Psoas muscle (tissue), 8 donors: ENCODE data around the gene MME. TPM values are rescaled to one million over a fixed set of nuclear protein-coding genes. Genes with fewer than 3 reads are reported as not detected.

Experiments
- ATAC-seq, 4 donors: fragments of 200-7000 bp; cut with Tn5 transposase; one replicate each; pipeline ENCODE4 v1.9.1; 2020; ENCODE audit warnings: moderate library complexity in 3 of 4, mild to moderate bottlenecking in 2 of 4
- DNase-seq, 2 donors: peaks; one replicate each; pipeline ENCODE4 v3.0.0-alpha.2; 2020
- H3K27ac ChIP-seq: fragments of 200-600 bp; one replicate; pipeline ENCODE4 v1.8.0; 2022
- H3K27me3 ChIP-seq, 3 donors: fragments of 200-600 bp in 1 of 3; one replicate each; pipeline versions ENCODE4 v1.6.1 to v1.8.0; 2013 to 2022; ENCODE audit warnings: low read length in 2 of 3, mild to moderate bottlenecking in 2 of 3, moderate library complexity in 1 of 3; ENCODE audit not compliant: insufficient read depth in 3 of 3
- H3K36me3 ChIP-seq, 2 donors: fragments of 200-600 bp in 1 of 2; one replicate each; pipeline versions ENCODE4 v1.6.1 to v1.8.0; 2013 to 2022; ENCODE audit warnings: low read depth in 1 of 2, mild to moderate bottlenecking in 1 of 2, moderate library complexity in 1 of 2; ENCODE audit not compliant: insufficient read depth in 1 of 2
- H3K4me1 ChIP-seq: fragments of 200-600 bp; one replicate; pipeline ENCODE4 v1.8.0; 2022
- H3K4me3 ChIP-seq: fragments of 200-600 bp; one replicate; pipeline ENCODE4 v1.8.0; 2022; ENCODE audit warnings: mild to moderate bottlenecking
- H3K9me3 ChIP-seq: fragments of 200-600 bp; one replicate; pipeline ENCODE4 v1.8.0; 2022
- WGBS, 3 donors: extraction: QIAGEN DNeasy Blood & Tissue Kit; methylation state at CpG; one replicate each; pipeline versions ENCODE4 v1.1.6 to v1.1.7; 2013; 5-methylcytosine and 5-hydroxymethylcytosine counted together
- intact Hi-C, 2 donors: fragments of 100-400 bp; cut with DNase I; formaldehyde crosslinking; loops; one replicate each; pipeline versions ENCODE4 v1.11.0 to v1.14.2; 2022
- polyA plus RNA-seq, 3 donors: library from polyadenylated mRNA; stranded (reverse); fragments of 200-250 nt; gene quantifications; one replicate each; pipeline ENCODE4 v1.2.3, GENCODE V29; 2013
- total RNA-seq, 4 donors: library from RNA; stranded (reverse); fragmentation: NEBNext Ultra II Directional in 2 of 4; extraction: Animal tissue kit (Norgen Biotek cat#: 25700) in 2 of 4; gene quantifications; one replicate each; pipeline versions ENCODE4 v1.2.1 to v1.2.4, GENCODE V29; 2021 to 2023
- TF ChIP-seq, protein P1 (sequence below): fragments of 200-600 bp; IDR thresholded peaks from one replicate; pipeline ENCODE4 v1.8.0; 2022; ENCODE audit warnings: antibody characterized with exemption
- donor health status: healthy with polysubstance abuse.
- donor health status: DM: no; HTN: no; CAD: no; lungs with moderate emphysema.
- donor health status: Bipolar disorder and iron deficiency.
- donor health status: healthy.
- donor health status: DM: yes; HTN: yes; CAD: no.
- donor health status: DM: no; HTN: no; CAD: no.
- donor health status: DM: no; HTN: no; CAD: no.
- donor health status: DM: yes; HTN: yes; CAD: no.

Gene MME
- total and polyA plus RNA-seq, 7 donors = 10.3 to 44.1 (median 38.5) TPM

DNA sequence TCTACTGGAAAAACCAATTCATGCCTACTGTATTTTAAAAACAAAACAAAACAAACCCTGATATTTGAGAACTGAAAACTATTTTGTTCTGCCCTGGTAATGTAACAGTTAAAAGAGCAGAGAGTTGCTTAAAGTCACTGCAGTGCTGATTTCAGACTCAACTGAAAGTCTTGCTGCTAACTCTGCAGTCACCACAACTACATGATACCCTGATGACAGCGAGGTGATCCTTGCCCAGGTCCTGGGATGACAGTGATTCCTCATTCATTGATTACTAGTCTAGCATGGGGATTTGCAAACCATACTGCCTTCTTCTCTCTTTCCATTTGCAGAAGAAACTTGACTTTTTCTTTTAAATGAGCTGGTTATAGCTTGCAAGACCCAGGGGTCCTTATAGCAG lies 67.5 kb downstream of the MME start:
- Histone ChIP-seq H3K4me1 (no peaks in the 10 kb centered on the region), H3K9me3 (no peaks in the 10 kb centered on the region), H3K27ac (no peak overlapping the region), H3K36me3 (peaks cover 8 to 26% of the 10 kb centered on the region in 2 donors), H3K27me3 (no peaks in the 10 kb centered on the region), H3K4me3 (no peak overlapping the region)
- TF ChIP-seq, protein P1, sequence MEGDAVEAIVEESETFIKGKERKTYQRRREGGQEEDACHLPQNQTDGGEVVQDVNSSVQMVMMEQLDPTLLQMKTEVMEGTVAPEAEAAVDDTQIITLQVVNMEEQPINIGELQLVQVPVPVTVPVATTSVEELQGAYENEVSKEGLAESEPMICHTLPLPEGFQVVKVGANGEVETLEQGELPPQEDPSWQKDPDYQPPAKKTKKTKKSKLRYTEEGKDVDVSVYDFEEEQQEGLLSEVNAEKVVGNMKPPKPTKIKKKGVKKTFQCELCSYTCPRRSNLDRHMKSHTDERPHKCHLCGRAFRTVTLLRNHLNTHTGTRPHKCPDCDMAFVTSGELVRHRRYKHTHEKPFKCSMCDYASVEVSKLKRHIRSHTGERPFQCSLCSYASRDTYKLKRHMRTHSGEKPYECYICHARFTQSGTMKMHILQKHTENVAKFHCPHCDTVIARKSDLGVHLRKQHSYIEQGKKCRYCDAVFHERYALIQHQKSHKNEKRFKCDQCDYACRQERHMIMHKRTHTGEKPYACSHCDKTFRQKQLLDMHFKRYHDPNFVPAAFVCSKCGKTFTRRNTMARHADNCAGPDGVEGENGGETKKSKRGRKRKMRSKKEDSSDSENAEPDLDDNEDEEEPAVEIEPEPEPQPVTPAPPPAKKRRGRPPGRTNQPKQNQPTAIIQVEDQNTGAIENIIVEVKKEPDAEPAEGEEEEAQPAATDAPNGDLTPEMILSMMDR = no peak
- DNase-seq (no peak), ATAC-seq (peak in 1 of 4 donors; percentile 75)
- WGBS, 3 donors = 79 to 84% (median 81%) methylated on average over 1 of the region's 1 CpG
- intact Hi-C loops = no loop called here

DNA sequence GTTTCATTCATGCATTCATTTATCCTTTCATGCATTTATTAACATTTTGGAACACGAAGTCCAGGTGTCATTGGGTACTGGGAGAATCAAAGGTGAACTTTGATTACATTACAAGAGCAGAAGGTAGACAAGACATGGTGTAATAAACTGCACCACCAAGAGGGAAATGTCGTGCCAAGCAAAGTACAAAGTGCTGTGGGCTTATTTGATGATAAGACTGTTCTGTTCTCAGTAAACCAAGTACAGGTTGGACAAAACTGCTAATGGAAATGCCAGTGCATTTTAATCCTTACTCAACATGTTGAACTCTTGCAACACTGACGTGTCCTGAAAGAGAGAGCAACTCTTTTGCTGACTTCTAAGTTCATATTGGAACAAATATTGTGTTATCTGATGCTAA lies 69.4 kb downstream of the MME start:
- H3K9me3 ChIP-seq = no peaks in the 10 kb centered on the region
- TF ChIP-seq, protein P1 = no peak
- ATAC-seq = peak in 2 of 4 donors; percentile 42 to 59
- no peak overlapping the region for H3K27ac ChIP-seq
- H3K4me3 ChIP-seq = no peak overlapping the region
- no peak for DNase-seq
- intact Hi-C loops = no loop called here
- no peaks in the 10 kb centered on the region for H3K27me3 ChIP-seq
- no peaks in the 10 kb centered on the region for H3K4me1 ChIP-seq
- 73 to 79% (median 73%) methylated on average over 3 of the region's 3 CpGs for WGBS, 3 donors
- H3K36me3 ChIP-seq = peaks cover 8 to 20% of the 10 kb centered on the region in 2 donors

DNA sequence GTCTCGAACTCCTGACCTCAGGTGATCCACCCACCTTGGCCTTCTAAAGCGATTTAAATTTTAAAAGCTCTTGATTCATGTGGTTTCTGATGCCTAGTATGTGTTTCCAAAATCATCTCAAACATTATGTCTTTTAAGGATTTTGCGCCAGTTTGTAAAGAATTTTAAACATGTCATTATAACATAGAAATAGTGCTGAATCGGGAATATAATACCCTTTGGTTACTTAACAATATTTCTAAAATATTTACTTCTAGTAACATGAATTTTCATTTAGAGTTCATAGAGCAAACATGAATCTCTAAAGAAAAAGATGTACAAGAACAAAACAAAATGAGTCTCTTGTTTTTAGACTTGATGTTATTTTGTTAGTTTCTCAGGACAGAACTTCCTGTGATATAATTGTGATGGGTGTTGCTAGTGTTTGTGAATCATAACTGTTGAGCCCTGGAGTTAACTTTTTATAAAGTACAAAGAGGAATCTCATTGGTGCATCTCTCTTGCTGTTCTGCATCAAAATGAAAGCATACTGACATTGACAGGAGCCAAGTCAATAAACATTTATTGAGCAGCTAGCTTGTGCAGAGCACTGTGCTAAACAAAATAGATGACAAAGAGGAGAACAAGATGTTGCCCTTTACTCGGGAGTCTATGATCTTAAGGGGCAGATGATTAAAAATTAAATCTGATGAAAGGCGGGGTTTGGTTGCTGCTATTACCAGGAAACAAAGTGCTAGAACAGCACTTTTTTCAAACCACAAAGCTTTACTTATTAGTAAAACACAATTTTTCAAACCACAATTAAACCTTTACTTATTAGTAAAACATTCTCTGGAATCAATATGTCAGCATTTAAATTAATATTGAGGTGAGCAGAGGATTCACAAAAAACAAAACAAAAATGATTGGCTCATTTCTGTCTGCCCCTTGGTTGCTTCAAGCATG lies 73.4 kb downstream of the MME start:
- no peak for ATAC-seq
- Histone ChIP-seq H3K36me3 (peaks cover 4 to 11% of the 10 kb centered on the region in 2 donors), H3K27ac (peak overlapping the region; percentile 30), H3K4me1 (peaks cover 1% of the 10 kb centered on the region), H3K4me3 (no peak overlapping the region), H3K9me3 (no peaks in the 10 kb centered on the region), H3K27me3 (no peaks in the 10 kb centered on the region)
- no peak for DNase-seq
- TF ChIP-seq, protein P1 = no peak
- intact Hi-C loops = no loop called here
- 95% methylated on average over 6 of the region's 6 CpGs for WGBS, 3 donors

GRCh38 chr3:155154255-155154654 lies 74.1 kb downstream of the MME start:
- TF ChIP-seq, protein P1 = no peak
- peak in 2 of 4 donors; percentile 54 to 63 for ATAC-seq
- no peak for DNase-seq

More at GRCh38 chr3:155154255-155154654, 74.1 kb downstream of the MME start:
- 70 to 90% (median 72%) methylated on average over 3 of the region's 3 CpGs for WGBS, 3 donors
- H3K4me1 ChIP-seq = peaks cover 5% of the 10 kb centered on the region
- no peak overlapping the region for H3K4me3 ChIP-seq
- no peaks in the 10 kb centered on the region for H3K27me3 ChIP-seq
- intact Hi-C loops = no loop called here
- peak overlapping the region; percentile 30 for H3K27ac ChIP-seq
- no peaks in the 10 kb centered on the region for H3K9me3 ChIP-seq
- peaks cover 3 to 4% of the 10 kb centered on the region in 2 donors for H3K36me3 ChIP-seq
